ENCODE measurements around the gene FITM2. TPM values are rescaled to one million over a fixed set of nuclear protein-coding genes. Genes with fewer than 3 reads are reported as not detected.

Gene FITM2
- polyA plus RNA-seq, 2 of the 4 experiments (the other 2 are of a cell fraction) = 13.1 to 15.4 TPM

- Histone ChIP-seq H3K4me3 (no peak overlapping the region), H3K4me2 (no peak overlapping the region), H3K4me1 (no peaks in the 10 kb centered on the region), H3K27ac (no peak overlapping the region), H3K9me3 (peaks cover 3% of the 10 kb centered on the region; the same call in 1 of the 3 replicates)
- CTCF ChIA-PET = interaction anchor here (1.0 to 1.6 kb wide), 3 partner anchors 23 to 69 kb away, joined by 3 to 4 read pairs (median 3); partner anchors contain the start of gene FITM2
- FAIRE-seq (no peak), ATAC-seq (no peak), DNase-seq (ENCODE audit: low read depth in 1 of 2, low spot score in 1 of 2) (no peak)
- TF ChIP-seq POLR2A (IDR thresholded peaks at IDR 0.05; ENCODE audit: low read length) = no peak
- no peak for TF ChIP-seq CBX8 (IDR thresholded peaks at IDR 0.05)
- TF ChIP-seq ZNF302 (CRISPR knock-in tag; IDR thresholded peaks at IDR 0.05) = no peak
- no peak for TF ChIP-seq TFCP2L1 (CRISPR knock-in tag; IDR thresholded peaks at IDR 0.05)
- no peak for TF ChIP-seq CEBPB (IDR thresholded peaks at IDR 0.05)
- no peak for TF ChIP-seq ATOH8 (CRISPR knock-in tag; IDR thresholded peaks at IDR 0.05; ENCODE audit: low read depth)
- TF ChIP-seq MAX (IDR thresholded peaks at IDR 0.05) = no peak
- no peak for TF ChIP-seq REST (IDR thresholded peaks at IDR 0.05)
- no peak for TF ChIP-seq CTCF (IDR thresholded peaks at IDR 0.05)
- TF ChIP-seq FOSL2 (IDR thresholded peaks at IDR 0.05) = no peak
- no peak for TF ChIP-seq FOSL2 (CRISPR knock-in tag; IDR thresholded peaks at IDR 0.05)
- WGBS (ENCODE audit: missing lambda C conversion rate) = 38% methylated on average over 5 of the region's 5 CpGs
- POLR2A ChIA-PET = no interaction called here
These were observed 23.5 kb downstream of the FITM2 start for GRCh38 chr20:44287272-44288097.

- ATAC-seq = no peak
- ChIA-PET POLR2A (interaction anchor here (0.6 kb wide), 1 partner anchor 37 kb away, joined by 3 read pairs; the partner anchor contains the start of gene GDAP1L1), CTCF (interaction anchor here (0.5 to 4.1 kb wide), 7 partner anchors 11 to 100 kb away, joined by 3 to 28 read pairs (median 3); partner anchors contain the start of gene FITM2)
- 73% methylated on average over 1 of the region's 1 CpG for WGBS (ENCODE audit: missing lambda C conversion rate)
- DNase-seq (ENCODE audit: low read depth in 1 of 2, low spot score in 1 of 2) = no peak
- Histone ChIP-seq H3K9me3 (peaks cover 3% of the 10 kb centered on the region; the same call in 1 of the 3 replicates), H3K4me1 (peaks cover 16% of the 10 kb centered on the region), H3K27ac (no peak overlapping the region), H3K4me3 (no peak overlapping the region), H3K4me2 (no peak overlapping the region)
- no peak for FAIRE-seq
- TF ChIP-seq ZNF302 (CRISPR knock-in tag; IDR thresholded peaks at IDR 0.05) (no peak), EHF (CRISPR knock-in tag; IDR thresholded peaks at IDR 0.05) (no peak), RFX5 (IDR thresholded peaks at IDR 0.05) (no peak), USF2 (IDR thresholded peaks at IDR 0.05) (no peak), TFCP2L1 (CRISPR knock-in tag; IDR thresholded peaks at IDR 0.05) (no peak), JUNB (IDR thresholded peaks at IDR 0.05) (no peak), SMC3 (IDR thresholded peaks at IDR 0.05) (no peak), KDM5A (IDR thresholded peaks at IDR 0.05) (no peak), HOXB13 (CRISPR knock-in tag; IDR thresholded peaks at IDR 0.05; ENCODE audit: low read depth) (no peak), KDM1A (IDR thresholded peaks at IDR 0.05; ENCODE audit: low read depth) (no peak), NR3C1 (IDR thresholded peaks at IDR 0.05) (no peak), MYC (IDR thresholded peaks at IDR 0.05; ENCODE audit: borderline replicate concordance, low read length) (no peak)
These were observed 27.0 kb downstream of the FITM2 start for GRCh38 chr20:44284032-44284431.

All from A549 (cell line).